Adipocyte (in vitro differentiated cells): ENCODE results near the gene CBX8.

Source experiments
- DNase-seq: peaks from one replicate; pipeline ENCODE4 v3.0.0-alpha.2; 2015; ENCODE audit warnings: low read depth
- H3K27me3 ChIP-seq: replicated peaks from 2 replicates; pipeline ENCODE4 v1.7.0; 2013; ENCODE audit warnings: mild to moderate bottlenecking, low read length, moderate library complexity; ENCODE audit not compliant: control insufficient read depth, insufficient read depth
- H3K36me3 ChIP-seq: 2 replicates; pipeline ENCODE4 v1.7.0; 2013; ENCODE audit warnings: low read length, mild to moderate bottlenecking, moderate library complexity; ENCODE audit not compliant: control insufficient read depth, insufficient read depth, severe bottlenecking
- H3K4me1 ChIP-seq: 2 replicates; pipeline ENCODE4 v1.7.0; 2013; ENCODE audit warnings: mild to moderate bottlenecking, low read length, moderate library complexity; ENCODE audit not compliant: control insufficient read depth, insufficient read depth
- H3K4me3 ChIP-seq: 2 replicates; pipeline ENCODE4 v1.7.0; 2013; ENCODE audit warnings: mild to moderate bottlenecking, low read length, moderate library complexity
- H3K9ac ChIP-seq: 2 replicates; pipeline ENCODE4 v1.7.0; 2013; ENCODE audit warnings: mild to moderate bottlenecking, low read length, moderate library complexity
- H3K9me3 ChIP-seq: 2 replicates; pipeline ENCODE4 v1.7.0; 2013; ENCODE audit warnings: mild to moderate bottlenecking, low read length, moderate library complexity; ENCODE audit not compliant: control insufficient read depth

CBX8 gene

GRCh38 chr17:79814974-79815835 is 18.3 kb upstream of the CBX8 start:
- H3K4me1 ChIP-seq = no peaks in the 10 kb centered on the region
- H3K27me3 ChIP-seq = peaks cover 56% of the 10 kb centered on the region
- H3K36me3 ChIP-seq = no peaks in the 10 kb centered on the region
- DNase-seq = peak; percentile 63
- no peaks in the 10 kb centered on the region for H3K9me3 ChIP-seq
- H3K9ac ChIP-seq = no peak overlapping the region
- no peak overlapping the region for H3K4me3 ChIP-seq

- no peaks in the 10 kb centered on the region for H3K9me3 ChIP-seq
- no peak for DNase-seq
- peaks cover 52% of the 10 kb centered on the region for H3K27me3 ChIP-seq
- no peaks in the 10 kb centered on the region for H3K4me1 ChIP-seq
- no peak overlapping the region for H3K4me3 ChIP-seq
- H3K36me3 ChIP-seq = no peaks in the 10 kb centered on the region
- H3K9ac ChIP-seq = no peak overlapping the region
Measured at GRCh38 chr17:79814127-79814973, 17.5 kb upstream of the CBX8 start.

GRCh38 chr17:79813297-79814126 is 16.6 kb upstream of the CBX8 start:
- H3K9me3 ChIP-seq = no peaks in the 10 kb centered on the region
- H3K36me3 ChIP-seq = no peaks in the 10 kb centered on the region
- H3K4me1 ChIP-seq = no peaks in the 10 kb centered on the region
- peaks cover 56% of the 10 kb centered on the region for H3K27me3 ChIP-seq
- H3K9ac ChIP-seq = no peak overlapping the region
- no peak for DNase-seq
- no peak overlapping the region for H3K4me3 ChIP-seq

- DNase-seq = no peak
- H3K9me3 ChIP-seq = no peaks in the 10 kb centered on the region
- H3K27me3 ChIP-seq = peaks cover 57% of the 10 kb centered on the region
- H3K4me1 ChIP-seq = no peaks in the 10 kb centered on the region
- H3K4me3 ChIP-seq = no peak overlapping the region
- no peaks in the 10 kb centered on the region for H3K36me3 ChIP-seq
- H3K9ac ChIP-seq = no peak overlapping the region
Measured at GRCh38 chr17:79812353-79813258, 15.7 kb upstream of the CBX8 start.

DNA sequence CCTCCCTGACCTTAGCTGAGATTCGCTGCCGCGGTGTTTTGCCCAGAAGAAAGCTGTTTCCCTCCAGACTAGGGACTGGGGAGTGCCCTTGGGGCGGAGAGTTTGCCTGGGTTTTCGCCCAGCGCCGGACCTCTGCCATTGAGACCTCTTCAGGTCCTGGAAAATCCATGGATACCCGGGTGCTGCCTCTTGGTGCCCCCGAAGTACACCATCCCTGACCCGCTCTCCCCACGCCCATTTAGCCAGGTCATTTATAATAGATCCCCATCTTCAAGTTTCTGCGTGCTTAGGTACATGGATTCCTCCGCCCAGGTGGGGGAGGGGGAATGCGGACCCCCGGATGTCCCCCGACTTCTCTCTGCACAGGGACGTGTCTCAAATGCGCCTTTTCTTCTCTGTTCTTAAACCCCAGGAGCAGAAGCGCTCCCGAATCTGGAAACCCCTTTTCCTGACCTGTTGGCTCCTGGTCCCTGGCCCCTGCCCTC is 15.0 kb upstream of the CBX8 start:
- no peak for DNase-seq
- H3K4me3 ChIP-seq = no peak overlapping the region
- no peaks in the 10 kb centered on the region for H3K9me3 ChIP-seq
- H3K36me3 ChIP-seq = no peaks in the 10 kb centered on the region
- peaks cover 59% of the 10 kb centered on the region for H3K27me3 ChIP-seq
- H3K4me1 ChIP-seq = no peaks in the 10 kb centered on the region
- H3K9ac ChIP-seq = no peak overlapping the region

- H3K27me3 ChIP-seq = peaks cover 60% of the 10 kb centered on the region
- no peaks in the 10 kb centered on the region for H3K4me1 ChIP-seq
- H3K9me3 ChIP-seq = no peaks in the 10 kb centered on the region
- H3K9ac ChIP-seq = no peak overlapping the region
- DNase-seq = no peak
- no peak overlapping the region for H3K4me3 ChIP-seq
- no peaks in the 10 kb centered on the region for H3K36me3 ChIP-seq
Measured at GRCh38 chr17:79811011-79811867, 14.4 kb upstream of the CBX8 start.

DNA sequence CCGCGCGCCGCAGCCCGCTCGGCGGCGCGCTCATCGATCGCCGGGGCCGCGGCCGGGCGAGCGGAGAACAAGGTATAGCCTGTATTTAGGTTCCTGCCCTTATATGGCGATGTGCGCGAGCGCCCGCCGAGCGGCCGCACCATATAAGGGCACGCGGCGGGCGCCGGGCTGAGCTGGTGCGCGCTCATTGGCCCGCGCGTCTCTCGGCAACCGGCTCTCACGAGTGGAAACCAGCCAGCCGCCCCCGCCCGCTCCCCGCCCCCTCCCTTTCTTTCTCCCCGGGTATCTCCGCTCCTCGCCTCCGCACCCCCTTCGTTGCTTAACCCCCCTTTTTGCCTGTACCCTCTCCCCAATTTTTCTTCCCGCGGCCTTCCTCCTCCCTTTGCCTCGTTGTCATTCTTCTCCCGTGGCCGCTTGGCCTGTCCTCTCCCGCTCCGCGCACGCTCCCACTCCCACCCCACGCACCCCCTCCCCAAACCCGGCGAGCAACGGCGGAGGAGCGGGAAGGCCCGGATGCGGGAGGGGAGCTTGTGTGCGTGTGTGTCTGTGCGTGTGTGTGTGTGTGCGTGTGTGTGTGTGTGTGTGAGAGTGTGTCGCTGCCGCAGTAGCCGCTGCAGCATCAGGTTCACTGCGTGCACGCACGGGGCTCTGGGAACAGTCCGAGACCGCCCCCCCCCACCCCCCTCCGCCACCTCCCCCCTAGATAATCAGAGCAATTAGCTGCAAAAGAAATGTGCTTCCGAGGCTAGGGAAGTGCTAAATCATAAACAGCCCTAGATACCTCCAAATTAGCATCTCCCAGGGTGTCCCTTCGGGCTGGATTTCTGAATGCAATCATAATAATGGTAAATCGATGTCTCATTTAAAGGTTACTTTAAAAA is 13.5 kb upstream of the CBX8 start:
- H3K4me3 ChIP-seq = no peak overlapping the region
- no peaks in the 10 kb centered on the region for H3K36me3 ChIP-seq
- peak; percentile 79 for DNase-seq
- peaks cover 69% of the 10 kb centered on the region for H3K27me3 ChIP-seq
- no peak overlapping the region for H3K9ac ChIP-seq
- H3K4me1 ChIP-seq = no peaks in the 10 kb centered on the region
- no peaks in the 10 kb centered on the region for H3K9me3 ChIP-seq

DNA sequence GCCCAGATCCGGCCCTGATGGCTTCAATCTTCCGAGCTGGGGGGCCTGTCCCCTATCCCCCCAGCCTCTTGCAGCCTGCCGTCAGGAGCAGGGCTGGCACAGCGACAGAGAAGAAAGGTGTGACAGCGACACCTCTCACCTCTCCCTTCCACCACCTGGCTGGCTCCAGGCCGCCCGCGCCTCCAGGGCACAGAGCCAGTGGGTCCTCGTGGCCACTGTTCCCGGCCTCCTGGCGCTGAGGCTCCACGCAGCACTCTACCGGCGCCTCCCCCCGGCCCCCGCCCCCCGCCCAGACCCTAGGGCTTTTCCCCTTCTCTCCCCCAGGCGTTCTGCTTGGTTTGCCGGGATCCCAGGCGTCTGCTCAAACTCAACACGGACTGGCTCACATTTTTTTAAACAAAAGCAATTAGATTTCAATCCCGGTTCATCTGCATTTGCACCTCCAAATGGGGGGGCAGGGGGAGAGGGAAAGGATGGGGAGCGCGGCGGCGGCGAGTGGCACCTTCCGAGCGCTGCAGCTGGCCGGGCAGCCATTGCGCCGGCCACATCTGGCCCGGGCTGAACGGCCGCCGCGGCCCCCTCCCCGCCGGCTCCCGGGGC is 12.8 kb upstream of the CBX8 start:
- Histone ChIP-seq H3K27me3 (peaks cover 77% of the 10 kb centered on the region), H3K4me1 (no peaks in the 10 kb centered on the region), H3K4me3 (no peak overlapping the region), H3K36me3 (no peaks in the 10 kb centered on the region), H3K9me3 (no peaks in the 10 kb centered on the region), H3K9ac (no peak overlapping the region)
- DNase-seq = no peak
